Suprapubic skin (tissue), 4 donors: ENCODE data around the gene YBEY.

Source experiments
- CTCF ChIP-seq, 2 donors: fragments of 200-600 bp in 1 of 2; fragments of 450-650 bp in 1 of 2; sonication (generic) in 1 of 2; IDR thresholded peaks; one replicate each; pipeline ENCODE4 v1.5.1; 2016 to 2019; ENCODE audit warnings: antibody characterized with exemption in 2 of 2, mild to moderate bottlenecking in 1 of 2, moderate library complexity in 1 of 2
- EP300 ChIP-seq: sonication (generic); formaldehyde crosslinking; IDR thresholded peaks from one replicate; pipeline ENCODE4 v1.6.1; 2017; ENCODE audit warnings: antibody characterized with exemption
- POLR2A ChIP-seq, 2 donors: fragments of 450-650 bp; IDR thresholded peaks; one replicate each; pipeline ENCODE4 v1.6.1; 2017; ENCODE audit warnings: antibody characterized with exemption in 2 of 2, mild to moderate bottlenecking in 2 of 2, moderate library complexity in 2 of 2
- POLR2AphosphoS5 ChIP-seq, 3 donors: sonication (generic); formaldehyde crosslinking; IDR thresholded peaks; one replicate each; pipeline ENCODE4 v1.6.1; 2017; ENCODE audit warnings: antibody characterized with exemption in 3 of 3

- TF ChIP-seq CTCF (IDR thresholded peaks at IDR 0.05), result no peak
- TF ChIP-seq POLR2A (IDR thresholded peaks at IDR 0.05), result no peak
- TF ChIP-seq POLR2AphosphoS5 (IDR thresholded peaks at IDR 0.05), result no peak
- no peak for TF ChIP-seq EP300
Measured at GRCh38 chr21:46273341-46273740, 12.8 kb upstream of the YBEY start.
